ENCODE results near the gene IPPK.
A peak's percentile ranks its signal among the peaks of the same experiment; 100 is the strongest.

Gene IPPK

GRCh38 chr9:92686954-92687353 is 17.0 kb upstream of the IPPK start:
- peak; percentile 55 for DNase-seq

- no peak for DNase-seq
Observed at GRCh38 chr9:92685022-92685421, 15.1 kb upstream of the IPPK start.

GRCh38 chr9:92682269-92682668 is 12.3 kb upstream of the IPPK start:
- no peak for DNase-seq

GRCh38 chr9:92680166-92681119 is 10.5 kb upstream of the IPPK start:
- no peak for DNase-seq

- DNase-seq: no peak
Observed at GRCh38 chr9:92679413-92680165, 9.7 kb upstream of the IPPK start.

GRCh38 chr9:92671323-92671722 is 1.4 kb upstream of the IPPK start:
- peak; percentile 41 for DNase-seq

- no peak for DNase-seq
Observed at GRCh38 chr9:92669527-92669889, 423 bp downstream of the IPPK start.

- DNase-seq: peak; percentile 62
Observed at GRCh38 chr9:92668746-92669526, 995 bp downstream of the IPPK start.

- peak; percentile 36 for DNase-seq
Observed at GRCh38 chr9:92666912-92667532, 2.9 kb downstream of the IPPK start.

GRCh38 chr9:92666236-92666635 is 3.7 kb downstream of the IPPK start:
- DNase-seq: no peak

GRCh38 chr9:92665836-92666235 is 4.1 kb downstream of the IPPK start:
- no peak for DNase-seq

- DNase-seq: no peak
Observed at GRCh38 chr9:92664394-92665152, 5.4 kb downstream of the IPPK start.

- no peak for DNase-seq
Observed at GRCh38 chr9:92663951-92664350, 6.0 kb downstream of the IPPK start.

- DNase-seq: no peak
Observed at GRCh38 chr9:92663126-92663525, 6.8 kb downstream of the IPPK start.

GRCh38 chr9:92661743-92662142 is 8.2 kb downstream of the IPPK start:
- DNase-seq: no peak

GRCh38 chr9:92661127-92661526 is 8.8 kb downstream of the IPPK start:
- no peak for DNase-seq

- no peak for DNase-seq
Observed at GRCh38 chr9:92660266-92660665, 9.7 kb downstream of the IPPK start.

GRCh38 chr9:92659601-92660000 is 10.3 kb downstream of the IPPK start:
- no peak for DNase-seq

- DNase-seq: no peak
Observed at GRCh38 chr9:92658611-92659010, 11.3 kb downstream of the IPPK start.

- DNase-seq: no peak
Observed at GRCh38 chr9:92658176-92658575, 11.8 kb downstream of the IPPK start.

GRCh38 chr9:92657296-92658094 is 12.4 kb downstream of the IPPK start:
- peak; percentile 25 for DNase-seq

Data from hematopoietic multipotent progenitor cell treated with erythropoietin and hydrocortisone succinate and interleukin-3 and kit ligand, for 6 days (in vitro differentiated cells).